GM19023 (cell line): ENCODE measurements around the gene CCBE1.
"Not testable (repeated sequence)": the region's sequence is repeated elsewhere in the genome, so short reads cannot be mapped to it uniquely, and the experiment has no call there.

ENCODE experiments used
- ATAC-seq: cut with Tn5 transposase; IDR thresholded peaks from one replicate; pipeline ENCODE4 v1.9.1; 2021; ENCODE audit warnings: mild to moderate bottlenecking, moderate library complexity; ENCODE audit not compliant: unreplicated experiment

Gene CCBE1

DNA sequence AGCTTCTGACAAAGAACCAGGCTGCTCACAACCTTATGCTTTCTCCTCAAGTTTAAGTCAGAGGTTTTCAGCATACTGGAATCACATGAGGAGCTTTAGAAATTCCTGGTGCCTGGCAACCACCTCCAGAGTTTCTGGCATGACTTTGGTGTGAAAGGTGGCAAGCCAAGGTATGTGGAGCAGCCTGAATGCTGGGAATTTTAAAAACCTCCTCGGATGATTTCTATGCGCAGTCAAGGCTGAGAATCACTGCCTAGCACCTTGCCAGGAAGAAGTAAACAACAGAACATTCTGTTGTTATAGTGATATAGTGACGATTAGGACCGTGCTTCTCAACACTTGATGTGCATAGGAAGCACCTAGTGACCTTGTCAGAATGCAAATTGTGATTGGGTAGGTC, 11.7 kb downstream of the CCBE1 start:
- ATAC-seq: no peak

DNA sequence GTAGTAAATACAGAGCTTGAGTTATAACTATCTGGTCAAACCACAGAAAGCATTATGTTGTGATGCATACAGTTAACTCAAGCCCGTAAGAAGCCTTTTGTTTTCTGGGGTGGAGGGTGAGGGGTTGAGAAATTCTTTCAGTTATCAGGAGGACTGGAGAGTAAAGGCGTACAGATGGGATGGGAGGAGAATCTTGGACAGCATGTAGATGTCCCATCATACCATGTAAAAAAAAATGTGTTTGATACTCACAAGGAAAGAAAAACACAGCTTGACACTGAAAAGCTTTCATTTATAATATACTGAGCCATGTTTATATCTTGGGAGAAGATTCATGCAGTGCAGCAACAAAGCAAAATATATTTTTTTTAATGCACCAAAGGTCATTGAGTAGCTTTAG, 12.4 kb downstream of the CCBE1 start:
- ATAC-seq: no peak

DNA sequence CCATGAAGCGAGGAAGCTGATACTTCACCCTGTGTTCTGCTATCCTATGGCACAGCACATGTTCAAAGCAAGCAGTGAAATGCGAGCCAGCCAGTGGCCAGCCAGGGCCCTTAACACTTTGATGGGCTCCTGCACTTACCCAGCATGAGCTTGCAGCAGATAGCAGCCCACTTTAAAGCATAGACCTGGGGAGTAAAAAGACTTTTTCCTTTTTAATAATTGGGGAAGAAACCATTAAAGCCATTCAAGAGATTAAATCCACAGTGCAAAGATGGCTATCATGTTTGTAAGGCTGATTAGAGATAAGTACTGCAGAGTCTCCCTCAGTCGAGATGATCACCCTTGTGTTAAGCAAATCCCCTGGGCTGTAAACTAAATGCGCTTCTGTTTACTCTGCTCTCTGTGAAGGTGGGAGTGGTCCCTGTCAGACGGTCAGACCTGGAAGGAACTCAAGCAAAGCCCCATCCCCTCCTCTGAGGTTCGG, 15.7 kb downstream of the CCBE1 start:
- no peak for ATAC-seq

DNA sequence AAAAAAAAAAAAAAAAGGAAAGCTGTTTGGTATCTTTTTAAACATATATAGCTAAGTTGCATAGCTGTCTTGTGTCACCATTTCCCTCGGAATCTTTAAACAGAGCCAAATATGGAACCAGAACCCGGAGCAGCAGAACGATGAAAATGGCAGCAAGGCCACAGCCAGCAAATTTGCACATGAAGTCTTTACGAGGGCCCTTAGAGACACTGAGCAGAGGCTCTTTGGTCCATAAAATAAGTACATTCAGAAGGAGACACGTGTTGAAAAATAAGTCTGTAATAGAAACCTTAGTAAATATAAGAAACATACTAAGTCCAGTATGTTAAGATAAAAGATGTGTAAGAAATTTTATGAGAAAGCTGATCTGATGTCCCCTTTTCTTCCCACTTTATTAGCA, 16.2 kb downstream of the CCBE1 start:
- ATAC-seq: no peak

DNA sequence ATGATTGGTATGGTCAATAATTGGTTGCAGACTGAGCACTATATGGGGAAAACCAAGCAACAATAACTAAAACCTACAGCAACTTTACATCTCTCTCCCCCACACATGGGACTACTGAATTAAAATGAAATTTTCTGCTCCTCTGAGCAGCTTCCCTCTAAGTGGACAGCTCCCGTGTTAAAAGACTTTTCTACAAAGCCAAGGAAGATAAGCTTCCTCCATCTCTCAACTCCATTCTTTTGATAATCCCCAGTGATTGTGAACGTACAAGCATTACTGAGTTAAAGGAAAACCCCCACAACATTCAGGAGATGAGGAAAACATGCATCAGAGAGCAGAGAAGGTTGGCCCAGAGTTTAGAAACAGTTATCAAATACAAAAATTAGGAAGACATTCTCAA, 21.9 kb downstream of the CCBE1 start:
- no peak for ATAC-seq

DNA sequence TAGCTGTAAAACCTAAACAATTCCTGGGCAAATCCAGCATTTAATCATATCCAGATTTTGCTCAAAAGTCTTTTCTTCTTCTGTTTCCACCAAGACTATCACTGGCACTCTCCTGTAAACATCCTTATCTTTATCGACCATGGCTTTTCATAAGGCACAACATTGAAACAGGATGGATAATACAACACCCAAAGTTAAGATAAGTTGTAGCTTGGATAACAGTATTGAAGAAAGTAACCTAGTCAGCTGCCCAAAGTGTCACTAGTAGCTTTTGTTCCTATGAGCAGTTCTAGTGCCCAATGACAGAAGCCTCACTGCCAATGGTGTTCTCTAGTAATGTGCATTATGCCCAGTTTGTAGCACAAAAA, 22.3 kb downstream of the CCBE1 start:
- no peak for ATAC-seq

DNA sequence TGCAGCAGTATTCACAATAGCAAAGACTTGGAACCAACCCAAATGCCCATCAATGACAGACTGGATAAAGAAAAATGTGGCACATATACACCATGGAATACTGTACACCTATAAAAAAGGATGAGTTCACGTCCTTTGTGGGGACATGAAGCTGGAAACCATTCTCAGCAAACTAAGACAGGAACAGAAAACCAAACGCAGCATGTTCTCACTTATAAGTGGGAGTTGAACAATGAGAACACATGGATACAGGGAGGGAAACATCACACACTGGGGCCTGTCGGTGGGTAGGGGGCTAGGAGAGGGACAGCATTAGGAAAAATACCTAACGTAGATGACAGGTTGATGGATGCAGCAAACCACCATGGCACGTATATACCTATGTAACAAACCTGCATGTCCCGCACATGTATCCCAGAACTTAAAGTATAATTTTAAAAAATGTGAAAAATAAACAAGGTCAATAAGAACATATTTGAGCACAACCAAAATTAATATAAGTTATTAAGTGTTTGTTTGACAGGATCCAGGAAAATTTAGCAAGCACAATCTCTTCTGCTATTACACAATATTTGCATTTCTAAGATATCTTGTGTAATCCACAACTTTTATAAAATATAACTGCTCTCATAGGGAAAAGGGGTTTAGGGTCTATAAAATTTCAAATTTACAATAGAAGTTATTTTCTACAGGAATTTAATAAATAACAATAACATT, 22.9 kb downstream of the CCBE1 start:
- no peak for ATAC-seq

DNA sequence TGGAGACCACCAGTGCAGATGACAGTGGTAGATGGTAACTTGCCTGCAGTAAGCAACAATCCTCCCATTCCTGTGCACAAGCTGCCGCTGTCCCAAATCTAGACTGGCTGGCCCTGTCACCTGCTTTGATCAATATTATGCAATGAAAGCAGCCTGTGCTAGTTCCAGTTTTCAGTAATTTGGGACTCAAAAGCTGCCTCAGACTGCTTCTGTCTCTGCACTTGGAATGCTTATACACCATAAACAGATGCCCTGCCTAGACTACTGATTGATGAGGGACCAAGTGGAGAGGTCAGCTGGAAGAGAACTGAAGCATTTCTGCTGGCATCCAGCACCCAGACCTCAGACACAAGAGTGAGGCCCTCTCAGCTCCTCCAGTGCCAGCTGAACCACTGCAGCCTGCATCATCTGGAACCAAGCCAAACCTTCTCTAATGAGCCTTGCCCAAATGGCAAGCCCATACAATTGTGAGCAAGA, 24.9 kb downstream of the CCBE1 start:
- ATAC-seq: no peak

DNA sequence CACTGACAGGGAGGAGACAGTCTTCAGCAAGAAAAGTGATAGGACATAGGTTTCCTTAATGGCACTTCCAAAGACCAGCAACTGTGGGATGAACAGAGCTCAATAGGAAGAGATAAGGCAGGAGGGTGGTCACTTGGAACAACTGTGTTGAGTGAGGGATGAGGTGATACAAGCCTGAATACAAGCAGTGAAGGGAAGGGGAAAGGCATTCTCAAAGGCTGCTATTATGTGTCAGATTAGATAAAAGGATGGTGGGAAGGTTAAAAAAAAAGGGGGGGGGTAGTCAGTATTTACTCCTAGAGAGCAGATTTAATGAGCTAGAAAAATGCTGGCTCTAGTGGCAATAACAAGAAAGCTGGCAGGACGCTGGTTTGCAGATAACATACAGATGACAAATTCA, 25.7 kb downstream of the CCBE1 start:
- no peak for ATAC-seq

DNA sequence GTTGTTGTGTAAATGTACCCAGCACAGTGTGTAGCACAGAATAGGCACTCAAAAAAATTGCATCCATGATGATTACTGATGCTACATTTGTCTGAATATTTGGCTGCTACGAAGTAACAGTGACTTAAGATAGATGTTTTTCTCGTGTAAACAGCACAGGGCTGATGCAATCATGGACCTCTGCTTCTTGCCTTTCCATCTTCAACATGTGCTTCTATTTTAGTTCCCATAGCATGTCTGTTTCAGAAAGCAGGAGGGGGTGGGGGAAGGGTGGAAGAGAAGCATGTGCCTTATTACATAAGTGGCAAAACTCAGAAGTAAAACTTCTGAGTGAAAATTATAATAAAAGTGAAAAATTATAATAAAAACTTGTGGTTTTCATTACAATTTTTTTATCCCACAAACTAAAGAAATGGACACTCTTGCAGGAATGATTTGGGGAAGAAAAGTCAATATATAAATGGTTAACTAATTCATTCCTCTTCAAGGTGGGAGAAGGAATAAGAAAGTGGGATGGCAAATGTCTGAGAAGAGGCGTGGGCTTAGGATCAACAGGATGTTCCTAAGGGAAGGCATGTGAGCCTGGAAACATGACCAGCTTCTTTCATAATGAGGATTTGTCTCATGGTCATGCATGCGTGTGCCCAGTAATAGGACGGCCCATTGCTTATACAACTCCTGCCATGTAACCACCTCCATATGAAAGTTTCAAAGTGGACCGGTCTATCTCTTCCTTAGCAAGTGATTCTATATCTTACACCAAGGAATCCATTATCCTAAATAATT, 27.2 kb downstream of the CCBE1 start:
- ATAC-seq: no peak

DNA sequence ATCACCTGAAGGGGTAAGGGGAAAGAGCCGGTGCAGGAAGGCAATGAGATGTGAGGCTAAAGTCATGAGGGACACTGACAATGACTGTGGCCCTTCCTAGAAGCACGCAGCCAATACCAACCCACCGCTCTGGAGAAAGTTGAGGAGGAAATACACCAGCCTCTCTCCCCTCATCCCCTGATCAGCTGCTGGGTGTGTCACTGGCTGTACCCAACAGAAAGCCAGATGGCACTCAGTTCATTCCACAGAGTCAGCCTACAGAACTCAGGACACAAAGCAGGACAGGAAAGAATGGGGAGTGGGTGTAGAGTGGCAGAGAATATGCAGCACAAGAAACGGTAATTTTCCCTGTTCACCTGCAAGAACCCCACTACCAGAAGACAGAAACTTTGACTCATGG, 29.7 kb downstream of the CCBE1 start:
- ATAC-seq: no peak

DNA sequence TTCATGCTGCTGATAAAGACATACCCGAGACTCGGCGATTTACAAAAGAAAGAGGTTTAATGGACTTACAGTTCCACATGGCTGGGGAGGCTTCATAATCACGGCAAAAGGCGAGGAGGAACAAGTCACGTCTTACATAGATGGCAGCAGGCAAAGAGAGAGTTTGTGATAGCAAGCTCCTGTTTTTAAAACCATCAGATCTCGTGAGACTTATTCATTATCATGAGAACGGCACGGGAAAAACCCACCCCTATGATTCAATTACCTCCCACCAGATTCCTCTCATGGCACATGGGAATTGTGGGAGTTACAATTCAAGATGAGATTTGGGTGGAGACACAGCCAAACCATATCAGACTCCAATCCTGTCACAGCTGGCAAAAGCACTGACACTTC, 31.2 kb downstream of the CCBE1 start:
- ATAC-seq: not testable (repeated sequence)

DNA sequence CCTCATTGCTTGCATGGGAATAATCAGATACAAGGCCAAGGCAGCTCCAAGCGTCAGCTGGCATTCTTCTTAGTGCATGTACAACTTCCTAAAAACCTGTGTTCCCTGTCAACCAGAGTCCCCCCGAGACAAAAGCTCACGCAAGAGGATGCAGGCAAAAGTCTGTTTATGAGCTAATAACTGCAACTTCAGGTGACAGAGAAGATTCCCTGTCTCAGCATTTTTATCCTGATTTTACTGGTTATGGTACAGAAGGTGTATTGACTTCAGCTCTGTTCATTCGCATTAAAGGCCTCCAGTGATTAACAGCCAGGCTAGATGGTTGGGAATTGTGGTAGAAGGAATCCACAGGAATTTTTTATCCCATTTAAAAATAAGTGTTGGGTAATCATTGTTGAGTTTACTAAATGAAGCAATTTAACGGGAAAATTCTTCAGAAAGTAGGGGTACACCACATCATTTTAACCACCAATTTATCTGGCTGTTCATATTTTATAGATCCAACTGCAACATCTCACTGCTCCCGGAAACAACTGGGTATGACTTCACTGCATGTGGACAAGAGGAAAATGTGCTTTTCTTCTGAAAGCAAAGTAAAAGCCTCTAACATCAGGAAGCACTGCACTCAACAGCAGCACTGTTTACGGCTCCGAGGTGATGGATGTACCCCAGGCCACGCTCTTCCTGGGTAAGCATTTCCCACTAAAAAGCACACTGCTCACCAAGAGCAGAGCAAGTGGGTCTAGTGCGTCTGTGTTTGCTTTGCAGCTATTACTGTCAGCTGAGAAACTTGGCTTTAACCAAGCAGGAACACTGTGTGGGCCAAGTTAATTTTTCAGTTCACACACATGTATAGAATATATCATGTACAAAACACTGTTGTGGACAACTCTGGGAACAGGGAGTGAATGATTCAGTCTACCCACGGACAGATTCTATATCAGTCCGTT, 31.9 kb downstream of the CCBE1 start:
- no peak for ATAC-seq

DNA sequence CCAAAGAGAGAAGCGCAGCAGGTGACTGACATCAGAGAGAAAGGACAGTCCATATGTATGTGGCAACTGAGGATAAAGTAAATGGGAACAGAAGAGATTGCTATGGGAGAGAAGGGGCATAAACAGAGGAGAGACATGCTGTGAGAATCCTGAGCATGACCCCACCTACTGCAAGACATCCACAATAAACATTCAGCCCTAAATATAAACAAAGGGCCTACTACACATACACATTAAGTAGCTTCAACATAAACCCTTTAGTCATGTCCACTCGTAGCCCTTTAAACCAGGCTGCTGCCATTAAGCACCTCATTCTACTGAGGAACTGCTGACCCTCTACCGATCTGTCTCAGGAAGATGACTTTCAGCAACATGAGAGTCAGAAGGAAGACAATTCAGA, 32.9 kb downstream of the CCBE1 start:
- no peak for ATAC-seq

DNA sequence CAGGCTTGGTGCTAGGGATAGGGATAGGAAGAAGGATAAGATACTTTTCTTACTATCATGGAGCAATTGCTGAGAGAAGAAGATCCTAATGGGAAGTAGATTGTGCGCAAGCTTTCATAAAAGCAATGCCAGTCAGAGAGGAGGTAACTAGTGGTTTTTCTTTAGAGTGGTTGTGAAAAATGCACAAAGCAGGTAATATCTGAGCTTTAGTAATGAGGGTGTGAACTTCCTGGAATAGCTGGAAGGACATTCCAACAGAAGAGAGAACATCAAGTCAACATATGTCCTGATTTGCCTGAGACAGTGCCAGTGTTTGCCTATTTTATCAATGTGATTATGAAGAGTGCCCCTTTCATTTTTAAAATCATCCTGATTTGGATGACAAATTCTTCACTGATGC, 34.1 kb downstream of the CCBE1 start:
- ATAC-seq: no peak

DNA sequence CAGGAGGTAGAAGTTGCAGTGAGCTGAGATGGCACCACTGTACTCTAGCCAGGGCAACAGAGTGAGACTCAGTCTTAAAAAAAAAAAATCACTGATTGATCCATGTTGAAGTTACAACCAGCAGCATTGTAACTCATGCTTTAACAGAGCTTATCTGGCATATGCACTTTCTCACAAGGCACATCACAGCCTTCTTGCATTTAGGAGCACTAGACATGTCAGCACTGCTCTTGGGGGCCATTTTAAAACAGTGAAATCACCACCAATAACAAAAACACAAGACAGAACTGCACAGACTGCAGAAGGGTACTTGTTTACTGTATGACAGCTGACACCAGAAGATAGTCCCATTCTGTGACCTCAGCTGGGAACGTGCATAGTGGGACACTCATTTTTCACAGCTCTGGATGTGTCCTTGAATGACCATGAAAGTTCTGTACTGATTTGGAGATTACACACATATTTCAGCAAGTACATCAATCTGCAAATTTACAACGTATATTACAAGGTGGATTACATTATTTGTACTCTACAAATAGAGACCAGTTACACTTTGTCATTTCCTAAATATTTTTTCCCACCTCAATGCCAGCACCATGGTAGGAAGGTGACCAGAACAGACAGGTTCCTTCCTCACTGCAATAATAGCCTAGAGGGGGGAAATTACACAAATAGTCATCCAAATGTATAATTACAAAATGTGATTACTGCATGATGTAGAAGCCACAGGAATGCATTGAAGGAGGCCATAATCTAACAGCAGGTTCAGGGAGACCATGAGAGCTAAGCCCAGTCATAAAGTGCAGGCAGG, 35.1 kb downstream of the CCBE1 start:
- no peak for ATAC-seq

DNA sequence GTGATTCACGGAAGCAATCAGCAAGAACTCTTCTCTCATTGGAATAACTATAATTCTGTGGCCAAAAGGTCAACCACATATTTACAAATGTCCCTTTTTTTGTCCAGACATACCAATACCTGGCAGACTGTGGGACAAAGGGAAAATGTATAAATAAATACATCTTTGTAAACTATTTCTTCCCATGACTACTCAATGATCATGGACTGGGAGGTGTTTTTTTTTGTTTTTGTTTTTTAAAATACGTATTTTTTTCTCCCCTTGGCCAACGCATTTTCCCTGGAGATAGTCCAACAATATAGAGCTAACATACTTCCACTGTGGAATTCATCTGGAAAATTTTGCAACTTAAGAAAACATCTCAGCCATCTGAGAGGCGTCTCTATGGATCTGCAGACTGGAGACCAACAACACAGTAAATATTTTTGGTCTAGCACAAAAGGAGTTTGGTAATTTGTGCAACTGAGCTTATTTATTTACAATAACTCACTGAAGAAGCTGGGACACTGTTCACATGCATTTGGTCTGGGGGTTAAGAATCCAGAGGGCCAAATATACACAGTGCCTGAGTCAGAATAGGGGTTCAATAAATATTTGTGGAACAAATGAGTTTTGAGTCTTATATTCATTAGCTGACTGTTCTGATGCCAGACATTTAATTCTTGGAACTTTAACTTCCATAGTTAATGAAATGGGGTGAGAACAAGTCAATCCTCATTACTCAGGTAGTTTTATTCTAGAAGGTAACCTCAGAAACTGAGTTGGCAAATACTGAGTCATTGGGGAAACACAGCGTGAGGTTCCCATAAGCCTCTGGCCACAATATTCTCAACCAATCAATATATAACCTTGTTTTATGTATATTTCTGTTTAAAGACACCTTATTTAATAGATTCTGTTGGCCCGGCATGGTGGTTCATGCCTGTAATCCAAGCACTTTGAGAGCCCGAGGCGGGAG, 36.2 kb downstream of the CCBE1 start:
- no peak for ATAC-seq

DNA sequence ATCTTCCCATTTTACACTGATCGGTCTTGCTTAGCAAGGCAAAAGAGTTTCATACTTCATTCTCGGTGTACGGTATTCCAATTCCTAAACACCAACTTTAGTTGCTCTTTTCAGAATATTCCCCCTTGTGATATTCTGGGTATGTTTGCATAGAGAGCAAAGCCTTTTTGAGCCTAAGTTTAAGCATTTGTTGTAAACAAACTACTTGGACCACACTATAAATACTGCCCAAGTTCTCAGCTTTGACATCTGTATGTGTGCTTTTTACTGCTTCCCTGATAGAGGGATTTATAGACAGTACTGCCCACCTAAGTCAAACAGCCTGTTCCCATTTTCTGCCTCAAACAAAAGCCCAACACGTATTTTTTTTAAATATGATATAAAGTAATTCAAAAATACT, 36.9 kb downstream of the CCBE1 start:
- ATAC-seq: no peak

DNA sequence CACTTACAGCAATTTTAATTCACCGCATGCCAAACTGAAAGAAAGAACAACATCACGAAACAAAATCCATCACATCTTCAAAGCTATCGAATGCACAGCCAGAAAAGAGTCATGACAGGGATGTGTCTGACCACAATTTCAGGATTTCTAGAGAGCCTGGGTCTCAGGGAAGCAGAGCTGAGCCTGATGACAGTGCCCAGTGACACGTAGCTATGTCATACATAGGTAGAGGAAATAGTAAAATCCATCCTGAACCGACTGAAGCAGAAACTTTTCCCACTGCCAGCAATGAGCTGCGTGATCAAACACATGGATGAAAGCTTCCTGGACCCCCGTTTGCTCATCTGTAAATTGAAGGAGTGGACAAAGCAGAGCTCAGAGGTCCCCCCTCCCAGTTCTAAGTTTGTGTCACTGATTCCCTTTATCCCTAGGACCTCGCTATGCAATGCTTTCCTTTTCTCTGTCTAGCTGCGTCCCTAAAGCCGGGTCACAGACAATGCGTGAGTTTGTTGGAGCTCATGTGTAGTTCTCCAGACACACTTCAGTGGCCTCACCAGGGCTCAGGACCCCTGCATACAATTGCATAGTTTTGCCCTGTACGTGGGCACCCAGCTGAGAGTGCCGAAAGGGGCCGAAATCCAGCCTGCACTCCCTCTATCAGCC, 37.6 kb downstream of the CCBE1 start:
- no peak for ATAC-seq
